K562 (cell line): ENCODE results near the gene CPOX. TPM values are rescaled to one million over a fixed set of nuclear protein-coding genes. Genes with fewer than 3 reads are reported as not detected.

Experiments
- ATAC-seq: fragments of 200-7000 bp; cut with Tn5 transposase; 3 replicates; pipeline ENCODE4 v1.9.1; 2020; ENCODE audit warnings: moderate library complexity
- BruUV-seq: library from RNA; stranded (reverse); fragments of 400-500 nt; replicated peaks from 2 replicates; lab custom pipeline; 2021; lab: Mats Ljungman, UMichigan
- CTCF ChIA-PET: fragments of 300-600 bp; formaldehyde crosslinking; extraction: SDS; loops from one replicate; lab custom pipeline; 2021; ENCODE audit warnings: low intra/inter-chr PET ratio; lab: Yijun Ruan, JAX
- POLR2A ChIA-PET: fragments of 300-600, 350-650 bp; sonication (Branson Sonifier 250); formaldehyde crosslinking; extraction: SDS; loops from one replicate; lab custom pipeline; 2021; ENCODE audit warnings: antibody characterized with exemption, inconsistent platforms; lab: Yijun Ruan, JAX
- DNase-seq, 4 experiments: peaks; one replicate each; pipeline versions ENCODE4 v3.0.0 to v3.0.0-alpha.2; 2011 to 2018; ENCODE audit warnings: low spot score in 3 of 4, mixed read lengths in 3 of 4; ENCODE audit errors: extremely low read depth in 1 of 4
- FAIRE-seq: peaks from 2 replicates; lab custom pipeline; 2011; peaks lifted over from hg19 to GRCh38; lab: Jason Lieb, UNC
- H2AFZ ChIP-seq: 2 replicates; pipeline ENCODE4 v1.6.0; 2011; ENCODE audit warnings: low read depth, low read length, control low read depth, inconsistent platforms
- H3K27ac ChIP-seq: fragments of 200-600 bp; 3 replicates; pipeline ENCODE4 v1.8.0; 2011; ENCODE audit warnings: low read depth, mild to moderate bottlenecking, control low read depth, inconsistent platforms, low read length, moderate library complexity, mixed read lengths; ENCODE audit errors: extremely low read depth
- H3K27me3 ChIP-seq, 2 experiments: fragments of 300-600 bp in 1 of 2; 2 replicates in 1 of 2; 3 replicates in 1 of 2; pipeline versions ENCODE4 v1.6.0 to v1.8.0; 2011; ENCODE audit warnings: inconsistent platforms in 2 of 2, low read length in 2 of 2, mild to moderate bottlenecking in 1 of 2, mixed read lengths in 1 of 2, moderate library complexity in 1 of 2; ENCODE audit not compliant: control insufficient read depth in 2 of 2, insufficient read depth in 2 of 2
- H3K36me3 ChIP-seq: fragments of 300-600 bp; 3 replicates; pipeline ENCODE4 v1.8.0; 2011; ENCODE audit warnings: mild to moderate bottlenecking, low read length, inconsistent platforms; ENCODE audit not compliant: control insufficient read depth, insufficient read depth
- H3K4me1 ChIP-seq, 2 experiments: fragments of 200-600 bp in 1 of 2; replicated peaks in 1 of 2; 2 replicates in 1 of 2; 3 replicates in 1 of 2; pipeline versions ENCODE4 v1.5.1 to v1.8.0; 2011; ENCODE audit warnings: inconsistent platforms in 2 of 2, low read length in 2 of 2, mild to moderate bottlenecking in 1 of 2, mixed read lengths in 1 of 2, moderate library complexity in 1 of 2; ENCODE audit not compliant: control insufficient read depth in 2 of 2, insufficient read depth in 2 of 2
- H3K4me2 ChIP-seq: 2 replicates; pipeline ENCODE4 v1.6.1; 2011; ENCODE audit warnings: low read length, control low read depth, inconsistent platforms, mixed read lengths; ENCODE audit not compliant: insufficient read depth
- H3K4me3 ChIP-seq: fragments of 200-600 bp; sonication (generic), shearing (Covaris generic); 2 replicates; pipeline ENCODE4 v1.5.1; 2016; ENCODE audit warnings: control low read depth, inconsistent platforms
- H3K79me2 ChIP-seq: fragments of 200-600 bp; 3 replicates; pipeline ENCODE4 v1.8.0; 2011; ENCODE audit warnings: low read length, inconsistent platforms; ENCODE audit not compliant: control insufficient read depth, insufficient read depth
- H3K9ac ChIP-seq, 2 experiments: 2 replicates each; pipeline versions ENCODE4 v1.6.0 to v1.6.1; 2011; ENCODE audit warnings: low read depth in 2 of 2, low read length in 2 of 2, control low read depth in 1 of 2, inconsistent platforms in 1 of 2, mild to moderate bottlenecking in 1 of 2, mixed read lengths in 1 of 2; ENCODE audit not compliant: insufficient read depth in 1 of 2
- H3K9me1 ChIP-seq: one replicate; pipeline ENCODE4 v1.6.0; 2011; ENCODE audit warnings: inconsistent platforms, mild to moderate bottlenecking, low read length, moderate library complexity; ENCODE audit not compliant: control insufficient read depth, insufficient read depth
- H3K9me3 ChIP-seq: replicated peaks from 2 replicates; pipeline ENCODE4 v1.5.1; 2011; ENCODE audit warnings: low read depth, low read length, inconsistent platforms; ENCODE audit not compliant: control insufficient read depth, insufficient read depth
- H4K20me1 ChIP-seq: replicated peaks from 2 replicates; pipeline ENCODE4 v1.6.1; 2011; ENCODE audit warnings: low read length, inconsistent platforms, mixed read lengths; ENCODE audit not compliant: control insufficient read depth, insufficient read depth
- BMI1 ChIP-seq: fragments of 150-350 bp; IDR thresholded peaks from 2 replicates; pipeline ENCODE4 v1.6.1; 2014; ENCODE audit warnings: low read length
- CBFA2T3 ChIP-seq: fragments of 450-650 bp; IDR thresholded peaks from 2 replicates; pipeline ENCODE4 v1.6.1; 2017
- CTBP1 ChIP-seq: fragments of 450-650 bp; IDR thresholded peaks from 2 replicates; pipeline ENCODE4 v1.6.1; 2016; ENCODE audit warnings: borderline replicate concordance
- ELF2 ChIP-seq: fragments of 250-450 bp; sonication (Bioruptor Pico); IDR thresholded peaks from 2 replicates; pipeline ENCODE4 v1.5.0; 2021; ENCODE audit warnings: mild to moderate bottlenecking
- GTF2B ChIP-seq: IDR thresholded peaks from 2 replicates; pipeline ENCODE4 v1.6.1; 2011; ENCODE audit not compliant: insufficient read length; ENCODE audit errors: extremely low read depth
- HDAC8 ChIP-seq: fragments of 450-650 bp; IDR thresholded peaks from 2 replicates; pipeline ENCODE4 v1.6.1; 2016; ENCODE audit warnings: mild to moderate bottlenecking, missing genetic modification characterization, moderate library complexity, missing compliant biosample characterization
- HSF4 ChIP-seq: fragments of 250-450 bp; sonication (Bioruptor Pico); IDR thresholded peaks from 2 replicates; pipeline ENCODE4 v2.1.2; 2022; ENCODE audit warnings: mild to moderate bottlenecking, moderate library complexity, borderline replicate concordance
- IRF9 ChIP-seq: fragments of 450-650 bp; IDR thresholded peaks from 2 replicates; pipeline ENCODE4 v1.6.1; 2016; ENCODE audit warnings: missing biosample characterization, missing genetic modification characterization
- KLF13 ChIP-seq: fragments of 450-650 bp; IDR thresholded peaks from 2 replicates; pipeline ENCODE4 v1.6.1; 2016; ENCODE audit warnings: missing genetic modification characterization, low read depth, mild to moderate bottlenecking, missing compliant biosample characterization, moderate library complexity, borderline replicate concordance
- MCM3 ChIP-seq: fragments of 450-650 bp; IDR thresholded peaks from 2 replicates; pipeline ENCODE4 v1.6.1; 2016
- SREBF1 ChIP-seq: fragments of 150-350 bp; IDR thresholded peaks from 2 replicates; pipeline ENCODE4 v1.6.1; 2014; ENCODE audit warnings: antibody characterized with exemption, low read depth, low read length, borderline replicate concordance
- SREBF2 ChIP-seq: sonication (generic); formaldehyde crosslinking; IDR thresholded peaks from 2 replicates; pipeline ENCODE4 v1.4.0; 2020; ENCODE audit warnings: mild to moderate bottlenecking, missing genetic modification reagents
- TAF15 ChIP-seq: fragments of 200-400 bp; formaldehyde crosslinking; IDR thresholded peaks from 2 replicates; pipeline ENCODE4 v1.6.1; 2017; ENCODE audit warnings: mild to moderate bottlenecking, low read depth, low read length, moderate library complexity
- ZBED1 ChIP-seq: IDR thresholded peaks from 2 replicates; pipeline ENCODE4 v1.6.1; 2014
- ZKSCAN3 ChIP-seq: fragments of 250-450 bp; sonication (Bioruptor Pico); IDR thresholded peaks from 2 replicates; pipeline ENCODE4 v1.4.0; 2020
- ZNF175 ChIP-seq: fragments of 200-800 bp; sonication (Bioruptor generic); IDR thresholded peaks from 2 replicates; pipeline ENCODE4 v1.6.1; 2016; ENCODE audit warnings: low read depth, mild to moderate bottlenecking, missing genetic modification characterization, missing compliant biosample characterization
- WGBS: fragments of 100-300 bp; shearing (Covaris generic); methylation state at CpG from one replicate; pipeline ENCODE4 v1.1.6; 2016; ENCODE audit warnings: low coverage, mixed read lengths; ENCODE audit not compliant: insufficient coverage; ENCODE audit errors: missing lambda C conversion rate; 5-methylcytosine and 5-hydroxymethylcytosine counted together
- in situ Hi-C: fragments of 300-500 bp; cut with MboI; formaldehyde crosslinking; loops from 4 replicates; pipeline ENCODE4 v1.15.0; 2018; ENCODE audit warnings: inconsistent platforms, mixed read lengths
- intact Hi-C: fragments of 100-400 bp; cut with micrococcal nuclease; formaldehyde crosslinking; loops from 2 replicates; pipeline ENCODE4 v1.14.2; 2022
- polyA plus RNA-seq, 8 experiments: library from polyadenylated mRNA; depleted of rRNA in 4 of 8; stranded (reverse) in 5 of 8; unstranded in 3 of 8; fragments of >200 nt; fragmentation: Nextera tagmentation in 2 of 8; fragmentation: Illumina TruSeq in 1 of 8; extraction: Ambion mirVana in 2 of 8; extraction: Trizol in 1 of 8; gene quantifications; 2 replicates each; pipeline versions ENCODE4 v1.2.1 to v1.2.3, GENCODE V29; 2011 to 2014; ENCODE audit warnings: inconsistent platforms in 1 of 8, missing spikeins in 1 of 8
- total RNA-seq, 7 experiments: library from RNA; depleted of rRNA in 6 of 7; stranded (reverse); fragments of >200 nt in 6 of 7; fragmentation: Illumina TruSeq in 2 of 7; extraction: Trizol in 2 of 7; gene quantifications; 2 replicates each; pipeline versions ENCODE4 v1.2.1 to v1.2.3, GENCODE V29; 2011 to 2021; ENCODE audit warnings: low replicate concordance in 1 of 7

Gene CPOX
- total and polyA plus RNA-seq, 9 of the 15 experiments (the other 6 are each of a cell fraction or from before 2014, with no cell fraction given) = 14.6 to 82.1 (median 24.8) TPM

GRCh38 chr3:98628317-98628716, 34.9 kb upstream of the CPOX start (continued):
- TF ChIP-seq BMI1 (no peak), IRF9 (tag) (no peak), CTBP1 (no peak)

- Histone ChIP-seq H3K4me1 (no peaks in the 10 kb centered on the region), H3K9me1 (no peaks in the 10 kb centered on the region), H3K4me2 (no peak overlapping the region), H3K9me3 (no peaks in the 10 kb centered on the region), H3K27ac (no peak overlapping the region), H3K4me3 (no peak overlapping the region), H4K20me1 (no peaks in the 10 kb centered on the region), H3K9ac (no peak overlapping the region), H3K79me2 (no peaks in the 10 kb centered on the region), H3K36me3 (no peaks in the 10 kb centered on the region), H3K27me3 (no peaks in the 10 kb centered on the region), H2AFZ (no peak overlapping the region)
- in situ Hi-C loops = no loop called here
- CTCF ChIA-PET = no interaction called here
- FAIRE-seq (no peak), ATAC-seq (no peak), DNase-seq (no peak)
- intact Hi-C loops = no loop called here
- WGBS = 8% methylated on average over 4 of the region's 4 CpGs
- no TSS peak for BruUV-seq
- POLR2A ChIA-PET = no interaction called here
- TF ChIP-seq GTF2B (no peak), ZNF175 (CRISPR knock-in tag) (no peak), ZBED1 (no peak), ZKSCAN3 (CRISPR knock-in tag) (no peak), MCM3 (no peak), HDAC8 (tag) (no peak), SREBF1 (no peak), SREBF2 (no peak), KLF13 (no peak), CBFA2T3 (no peak), TAF15 (no peak), HSF4 (no peak), ELF2 (CRISPR knock-in tag) (no peak)
Measured at GRCh38 chr3:98626151-98626550, 32.7 kb upstream of the CPOX start.
